ENCODE results near the gene CD99.

Gene CD99

GRCh38 chrX:2784026-2784425 lies 92.9 kb downstream of the CD99 start:
- no peak overlapping the region for H3K4me2 ChIP-seq (ENCODE audit: insufficient read depth, low read length)
- H3K79me2 ChIP-seq (ENCODE audit: insufficient read depth, low read length) = no peaks in the 10 kb centered on the region
- no peak for DNase-seq
- H3K4me3 ChIP-seq (ENCODE audit: low read depth in 1 of 2, low read length in 2 of 2) = no peak overlapping the region
- TF ChIP-seq CTCF (IDR thresholded peaks at IDR 0.05; ENCODE audit: borderline replicate concordance, extremely low read depth, low read length, poor library complexity, severe bottlenecking) (no peak), EZH2 (IDR thresholded peaks at IDR 0.05; ENCODE audit: borderline replicate concordance, low read depth, low read length, severe bottlenecking) (no peak)
- no peaks in the 10 kb centered on the region for H3K27me3 ChIP-seq (ENCODE audit: insufficient read depth, low read length, poor library complexity)
- no peaks in the 10 kb centered on the region for H3K9me3 ChIP-seq (ENCODE audit: insufficient read depth, low read length, severe bottlenecking)
- H2AFZ ChIP-seq (ENCODE audit: low read depth, low read length) = no peak overlapping the region
- H3K4me1 ChIP-seq (ENCODE audit: insufficient read depth, low read length) = no peaks in the 10 kb centered on the region
- no peaks in the 10 kb centered on the region for H4K20me1 ChIP-seq (ENCODE audit: insufficient read depth, low read length)
- no peak for ATAC-seq (ENCODE audit: insufficient read depth, low read depth)
- no peak overlapping the region for H3K9ac ChIP-seq (ENCODE audit: low read depth, low read length)
- no peaks in the 10 kb centered on the region for H3K36me3 ChIP-seq (ENCODE audit: insufficient read depth, low read length)
- no peak overlapping the region for H3K27ac ChIP-seq (ENCODE audit: low read length)

- ATAC-seq (ENCODE audit: insufficient read depth, low read depth) (no peak), DNase-seq (no peak)
- TF ChIP-seq EZH2 (IDR thresholded peaks at IDR 0.05; ENCODE audit: borderline replicate concordance, low read depth, low read length, severe bottlenecking) = no peak
- TF ChIP-seq CTCF (IDR thresholded peaks at IDR 0.05; ENCODE audit: borderline replicate concordance, extremely low read depth, low read length, poor library complexity, severe bottlenecking) = no peak
- Histone ChIP-seq H3K36me3 (ENCODE audit: insufficient read depth, low read length) (no peaks in the 10 kb centered on the region), H3K27ac (ENCODE audit: low read length) (no peak overlapping the region), H3K9me3 (ENCODE audit: insufficient read depth, low read length, severe bottlenecking) (no peaks in the 10 kb centered on the region), H3K4me2 (ENCODE audit: insufficient read depth, low read length) (no peak overlapping the region), H4K20me1 (ENCODE audit: insufficient read depth, low read length) (no peaks in the 10 kb centered on the region), H3K79me2 (ENCODE audit: insufficient read depth, low read length) (no peaks in the 10 kb centered on the region), H3K27me3 (ENCODE audit: insufficient read depth, low read length, poor library complexity) (no peaks in the 10 kb centered on the region), H2AFZ (ENCODE audit: low read depth, low read length) (no peak overlapping the region), H3K4me3 (ENCODE audit: low read depth in 1 of 2, low read length in 2 of 2) (no peak overlapping the region), H3K4me1 (ENCODE audit: insufficient read depth, low read length) (no peaks in the 10 kb centered on the region), H3K9ac (ENCODE audit: low read depth, low read length) (no peak overlapping the region)
Observed at GRCh38 chrX:2785538-2785937, 94.4 kb downstream of the CD99 start.

GRCh38 chrX:2788980-2789379 lies 97.9 kb downstream of the CD99 start:
- TF ChIP-seq CTCF (IDR thresholded peaks at IDR 0.05; ENCODE audit: borderline replicate concordance, extremely low read depth, low read length, poor library complexity, severe bottlenecking) = no peak
- no peak for TF ChIP-seq EZH2 (IDR thresholded peaks at IDR 0.05; ENCODE audit: borderline replicate concordance, low read depth, low read length, severe bottlenecking)
- no peak overlapping the region for H3K4me2 ChIP-seq (ENCODE audit: insufficient read depth, low read length)
- H3K4me1 ChIP-seq (ENCODE audit: insufficient read depth, low read length) = no peaks in the 10 kb centered on the region
- no peak overlapping the region for H3K4me3 ChIP-seq (ENCODE audit: low read depth in 1 of 2, low read length in 2 of 2)
- no peaks in the 10 kb centered on the region for H3K9me3 ChIP-seq (ENCODE audit: insufficient read depth, low read length, severe bottlenecking)
- H4K20me1 ChIP-seq (ENCODE audit: insufficient read depth, low read length) = no peaks in the 10 kb centered on the region
- H3K79me2 ChIP-seq (ENCODE audit: insufficient read depth, low read length) = no peaks in the 10 kb centered on the region
- ATAC-seq (ENCODE audit: insufficient read depth, low read depth) = no peak
- no peaks in the 10 kb centered on the region for H3K36me3 ChIP-seq (ENCODE audit: insufficient read depth, low read length)
- no peaks in the 10 kb centered on the region for H3K27me3 ChIP-seq (ENCODE audit: insufficient read depth, low read length, poor library complexity)
- DNase-seq = no peak
- no peak overlapping the region for H2AFZ ChIP-seq (ENCODE audit: low read depth, low read length)
- no peak overlapping the region for H3K27ac ChIP-seq (ENCODE audit: low read length)
- no peak overlapping the region for H3K9ac ChIP-seq (ENCODE audit: low read depth, low read length)

GRCh38 chrX:2789569-2789968 lies 98.5 kb downstream of the CD99 start:
- Histone ChIP-seq H3K27me3 (ENCODE audit: insufficient read depth, low read length, poor library complexity) (no peaks in the 10 kb centered on the region), H4K20me1 (ENCODE audit: insufficient read depth, low read length) (no peaks in the 10 kb centered on the region), H3K9ac (ENCODE audit: low read depth, low read length) (no peak overlapping the region), H3K4me3 (ENCODE audit: low read depth in 1 of 2, low read length in 2 of 2) (no peak overlapping the region), H3K36me3 (ENCODE audit: insufficient read depth, low read length) (no peaks in the 10 kb centered on the region), H3K9me3 (ENCODE audit: insufficient read depth, low read length, severe bottlenecking) (no peaks in the 10 kb centered on the region), H2AFZ (ENCODE audit: low read depth, low read length) (no peak overlapping the region), H3K79me2 (ENCODE audit: insufficient read depth, low read length) (no peaks in the 10 kb centered on the region), H3K4me1 (ENCODE audit: insufficient read depth, low read length) (no peaks in the 10 kb centered on the region), H3K27ac (ENCODE audit: low read length) (no peak overlapping the region), H3K4me2 (ENCODE audit: insufficient read depth, low read length) (no peak overlapping the region)
- ATAC-seq (ENCODE audit: insufficient read depth, low read depth) = no peak
- TF ChIP-seq EZH2 (IDR thresholded peaks at IDR 0.05; ENCODE audit: borderline replicate concordance, low read depth, low read length, severe bottlenecking) = no peak
- TF ChIP-seq CTCF (IDR thresholded peaks at IDR 0.05; ENCODE audit: borderline replicate concordance, extremely low read depth, low read length, poor library complexity, severe bottlenecking) = no peak
- no peak for DNase-seq
